ENCODE results near the gene DHRS12.

DHRS12 gene, protein sequence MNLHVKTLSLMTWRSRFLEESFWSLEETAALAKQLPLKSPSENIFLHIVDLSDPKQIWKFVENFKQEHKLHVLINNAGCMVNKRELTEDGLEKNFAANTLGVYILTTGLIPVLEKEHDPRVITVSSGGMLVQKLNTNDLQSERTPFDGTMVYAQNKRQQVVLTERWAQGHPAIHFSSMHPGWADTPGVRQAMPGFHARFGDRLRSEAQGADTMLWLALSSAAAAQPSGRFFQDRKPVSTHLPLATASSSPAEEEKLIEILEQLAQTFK

DNA sequence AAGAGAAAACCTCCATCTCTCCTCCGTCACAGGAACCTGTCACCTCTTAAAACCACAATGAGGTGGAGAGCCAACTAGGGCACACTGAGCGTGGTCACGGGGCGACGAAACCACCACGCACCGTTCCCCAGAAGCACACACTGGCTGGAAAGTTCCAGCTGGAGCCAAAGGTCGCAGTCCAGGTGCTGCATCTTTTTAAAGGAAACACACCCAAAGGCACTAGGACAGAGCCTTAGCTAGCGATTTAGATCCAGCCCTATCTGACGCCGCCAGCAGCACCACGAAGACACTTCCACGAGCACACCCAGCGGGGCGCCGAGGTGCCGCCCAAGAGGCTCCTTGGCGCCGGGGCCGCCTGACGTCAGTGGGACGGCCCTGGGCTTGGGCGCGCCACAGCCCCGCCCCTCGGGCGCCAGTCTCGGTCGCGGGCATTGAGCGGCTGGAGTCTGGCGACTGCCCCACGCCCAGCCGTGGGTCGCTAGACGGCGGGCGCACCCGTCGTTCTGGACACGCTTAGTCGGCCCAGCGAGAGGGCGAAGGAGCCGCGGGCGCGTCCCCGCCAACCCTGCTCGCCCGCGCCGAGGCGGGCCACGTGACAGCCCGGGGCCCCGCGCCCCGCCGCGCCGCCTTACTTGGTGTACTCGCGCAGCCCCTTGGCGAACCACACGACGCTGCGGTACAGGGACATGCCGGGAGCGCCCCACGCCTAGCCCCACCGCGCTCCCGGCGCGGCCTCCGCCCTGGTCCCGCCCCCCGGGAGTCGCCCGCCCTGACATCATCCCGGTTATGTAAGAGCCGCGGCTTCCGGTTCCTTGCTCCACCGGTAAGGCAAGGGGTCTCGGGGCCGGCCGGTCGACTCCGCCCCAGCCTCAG lies at the start of gene DHRS12:
Gene DHRS12, minus strand, starts transcription at position 742 of the 873 bp plus-strand sequence. CDS start 4,504 bp downstream, outside the sequence.
- peak within 1 kb of the TSS; percentile 86 for H3K27ac ChIP-seq (ENCODE audit: low read depth, low read length)
- H3K4me1 ChIP-seq (ENCODE audit: control insufficient read depth, insufficient read depth, low read length): peaks cover 33% of the 10 kb centered on the region

DNA sequence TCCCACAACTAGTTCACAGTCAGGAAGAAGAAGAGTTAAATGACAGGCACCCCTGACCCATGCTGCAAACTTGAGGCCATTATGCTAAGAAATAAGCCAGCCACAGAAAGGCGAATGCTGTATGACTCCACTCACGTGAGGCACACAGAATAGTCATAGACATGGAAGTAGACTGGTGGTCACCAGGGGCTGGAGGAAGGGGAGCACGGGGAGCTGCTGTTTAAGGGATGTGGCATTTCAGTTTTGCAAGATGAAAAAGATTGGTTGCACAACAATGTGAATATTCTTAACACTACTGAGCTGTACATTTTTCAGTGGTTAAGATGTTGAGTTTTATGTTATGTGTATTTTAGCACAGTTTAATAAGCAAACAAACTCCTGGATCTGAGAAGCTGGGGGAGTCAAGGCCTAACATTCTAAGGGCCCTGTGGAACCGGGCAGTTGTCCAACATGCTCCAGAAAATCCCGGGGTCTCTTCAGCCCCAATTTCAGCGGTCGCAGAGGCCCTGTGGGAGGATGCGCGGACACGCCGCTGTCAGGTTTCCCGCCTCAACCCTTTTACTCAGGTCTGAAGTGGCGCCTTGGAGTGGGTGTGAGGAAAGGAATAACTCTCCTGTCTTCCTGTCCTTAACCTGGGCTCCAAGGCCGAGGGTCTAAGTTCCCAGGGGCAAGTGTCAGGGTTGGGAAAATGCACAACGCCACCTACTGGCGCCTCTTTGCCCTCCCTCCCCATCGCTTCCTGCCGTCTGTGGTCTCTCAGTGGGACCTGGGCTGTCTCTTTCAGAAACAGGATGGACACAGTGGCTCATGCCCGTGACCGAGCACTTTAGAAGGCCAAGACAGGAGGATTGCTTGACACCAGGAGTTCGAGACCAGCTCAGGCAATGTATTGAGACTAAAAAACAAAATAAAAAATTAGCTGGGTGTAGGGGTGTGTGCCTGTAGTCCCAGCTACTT lies 45.5 kb upstream of the DHRS12 start:
- Histone ChIP-seq H3K27me3 (ENCODE audit: control insufficient read depth, insufficient read depth, low read length) (no peaks in the 10 kb centered on the region; the same call in 1 of the 2 replicates), H3K4me3 (ENCODE audit: low read depth, low read length) (no peak overlapping the region), H3K36me3 (ENCODE audit: control insufficient read depth, insufficient read depth, low read length) (no peaks in the 10 kb centered on the region), H3K4me1 (ENCODE audit: control insufficient read depth, insufficient read depth, low read length) (no peaks in the 10 kb centered on the region), H3K9ac (ENCODE audit: low read depth, low read length) (no peak overlapping the region), H3K27ac (ENCODE audit: low read depth, low read length) (no peak overlapping the region), H3K9me3 (ENCODE audit: control insufficient read depth, insufficient read depth, low read length) (peaks cover 9% of the 10 kb centered on the region; the same call in 1 of the 2 replicates)

More for the DNA sequence above, at the start of gene DHRS12:
- H3K9ac ChIP-seq (ENCODE audit: low read depth, low read length): peak within 1 kb of the TSS; percentile 95
- H3K36me3 ChIP-seq (ENCODE audit: control insufficient read depth, insufficient read depth, low read length): no peaks in the 10 kb centered on the region
- H3K9me3 ChIP-seq (ENCODE audit: control insufficient read depth, insufficient read depth, low read length): no peaks in the 10 kb centered on the region
- H3K4me3 ChIP-seq (ENCODE audit: low read depth, low read length): peak within 1 kb of the TSS; percentile 79
- no peaks in the 10 kb centered on the region for H3K27me3 ChIP-seq (ENCODE audit: control insufficient read depth, insufficient read depth, low read length)

DNA sequence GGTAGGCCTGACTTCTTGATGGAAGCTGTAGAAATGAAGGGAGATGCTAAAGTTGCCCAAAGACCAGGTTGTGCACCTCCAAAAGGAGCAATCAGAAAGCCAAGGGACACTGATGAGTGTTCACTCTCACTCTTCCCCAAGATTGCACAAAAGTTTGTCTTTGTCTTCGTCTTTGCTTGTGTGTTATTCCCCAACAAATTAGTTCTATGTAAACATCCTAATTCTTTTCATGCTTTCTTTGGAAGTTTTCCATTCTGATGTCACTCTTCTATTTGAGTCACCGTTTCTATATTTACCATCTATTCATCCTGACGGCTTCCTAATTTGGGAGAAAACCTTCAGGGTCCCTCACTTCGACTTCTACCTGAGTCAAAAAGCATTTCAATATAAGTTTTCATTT lies 44.7 kb upstream of the DHRS12 start:
- H3K27me3 ChIP-seq (ENCODE audit: control insufficient read depth, insufficient read depth, low read length): no peaks in the 10 kb centered on the region
- H3K27ac ChIP-seq (ENCODE audit: low read depth, low read length): no peak overlapping the region
- no peak overlapping the region for H3K4me3 ChIP-seq (ENCODE audit: low read depth, low read length)
- H3K4me1 ChIP-seq (ENCODE audit: control insufficient read depth, insufficient read depth, low read length): no peaks in the 10 kb centered on the region
- peaks cover 9% of the 10 kb centered on the region; the same call in 1 of the 2 replicates for H3K9me3 ChIP-seq (ENCODE audit: control insufficient read depth, insufficient read depth, low read length)
- no peaks in the 10 kb centered on the region for H3K36me3 ChIP-seq (ENCODE audit: control insufficient read depth, insufficient read depth, low read length)
- H3K9ac ChIP-seq (ENCODE audit: low read depth, low read length): no peak overlapping the region

DNA sequence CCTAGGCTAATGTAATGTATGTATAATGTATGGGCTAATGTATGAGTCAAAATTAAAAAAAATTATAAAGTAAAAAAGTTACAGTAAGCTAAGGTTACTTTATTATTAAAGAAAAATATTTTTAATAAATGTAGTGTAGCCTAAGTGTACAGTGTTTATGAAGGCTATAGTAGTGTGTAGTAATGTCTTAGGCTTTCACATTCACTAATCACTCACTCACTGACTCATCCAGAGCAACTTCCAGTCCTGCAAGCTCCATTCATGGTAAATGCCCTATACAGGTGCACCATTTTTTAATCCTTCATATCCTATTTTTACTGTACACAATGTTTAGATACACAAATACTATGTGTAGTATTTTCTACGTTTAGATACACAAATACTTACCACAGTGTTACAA lies 42.8 kb upstream of the DHRS12 start:
- H3K9ac ChIP-seq (ENCODE audit: low read depth, low read length): no peak overlapping the region
- no peak overlapping the region for H3K4me3 ChIP-seq (ENCODE audit: low read depth, low read length)
- no peak overlapping the region for H3K27ac ChIP-seq (ENCODE audit: low read depth, low read length)
- no peaks in the 10 kb centered on the region for H3K36me3 ChIP-seq (ENCODE audit: control insufficient read depth, insufficient read depth, low read length)
- H3K27me3 ChIP-seq (ENCODE audit: control insufficient read depth, insufficient read depth, low read length): no peaks in the 10 kb centered on the region
- H3K9me3 ChIP-seq (ENCODE audit: control insufficient read depth, insufficient read depth, low read length): peaks cover 9% of the 10 kb centered on the region; the same call in 1 of the 2 replicates
- no peaks in the 10 kb centered on the region for H3K4me1 ChIP-seq (ENCODE audit: control insufficient read depth, insufficient read depth, low read length)

DNA sequence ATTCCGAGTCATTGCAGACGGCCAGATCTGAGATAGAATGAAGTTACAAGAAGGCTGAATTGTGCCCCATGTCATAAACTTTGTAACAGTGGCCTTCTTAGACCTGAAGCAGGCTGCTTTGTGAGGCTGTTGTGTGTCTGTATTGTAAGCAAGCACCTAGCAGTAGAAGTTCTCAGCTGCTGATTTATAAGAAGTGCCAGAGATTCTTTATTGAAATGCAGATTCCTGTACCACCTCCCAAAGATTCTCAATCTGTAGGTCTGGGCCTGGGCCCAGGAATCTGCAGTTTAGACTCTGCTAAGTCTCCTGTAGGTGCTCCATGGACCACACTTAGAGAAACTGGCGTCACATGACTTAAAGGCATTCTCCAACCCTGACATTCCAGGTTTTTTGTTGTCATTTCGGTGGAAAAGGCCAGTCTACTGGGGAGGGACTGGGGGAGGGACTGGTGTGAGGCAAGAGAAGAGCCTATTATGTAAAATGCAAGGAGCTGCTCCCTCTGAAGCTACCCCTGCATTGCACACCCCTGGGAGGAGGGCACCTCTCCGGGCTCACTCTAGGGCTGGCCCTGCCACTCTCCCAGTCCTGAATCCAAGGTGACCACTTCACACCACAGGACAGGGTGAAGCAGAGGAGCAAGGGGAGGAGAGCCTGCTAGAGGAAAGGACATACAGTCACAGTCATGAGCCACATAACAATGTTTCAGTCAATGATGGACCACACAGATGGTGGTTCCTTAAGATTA lies 41.8 kb upstream of the DHRS12 start:
- no peak overlapping the region for H3K9ac ChIP-seq (ENCODE audit: low read depth, low read length)

DNA sequence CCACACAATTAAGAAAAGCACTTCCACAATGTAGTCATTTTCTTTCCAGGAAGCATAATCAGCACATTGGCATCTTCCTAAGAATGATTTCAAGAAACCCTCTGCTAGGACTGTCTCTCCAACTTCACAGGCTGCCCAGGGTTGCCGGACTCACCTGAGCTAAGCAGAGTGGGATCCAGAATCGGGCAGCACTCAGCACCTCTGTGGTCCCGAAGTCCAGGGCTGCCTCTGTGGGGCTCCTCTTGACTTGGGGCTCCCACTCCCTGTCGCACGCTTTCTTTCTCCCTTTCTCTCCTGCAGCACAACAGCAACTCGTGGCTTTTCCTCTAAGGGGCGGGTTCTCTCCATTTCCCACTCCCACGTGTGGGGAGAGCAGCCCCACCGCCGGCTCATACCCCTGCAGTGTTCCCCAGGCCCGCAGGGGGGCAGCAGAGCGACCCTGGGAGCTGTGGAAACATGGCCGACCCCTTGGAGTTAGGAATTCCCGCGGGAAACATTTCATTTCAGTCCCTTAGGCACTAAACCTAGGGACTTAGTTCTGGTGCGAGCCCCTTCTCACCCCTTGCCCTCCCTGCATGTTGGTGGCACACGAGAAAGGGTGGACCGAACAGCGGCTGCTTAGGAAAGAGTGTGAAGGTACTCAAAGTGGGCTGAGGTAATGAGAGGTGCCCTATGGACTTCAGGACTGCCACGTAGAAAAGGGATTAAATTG lies 41.1 kb upstream of the DHRS12 start, which contains the start of gene TMEM272:
Gene TMEM272, minus strand, starts transcription at position 316 of the 712 bp plus-strand sequence. CDS start 6,647 bp downstream, outside the sequence.
- no peak within 1 kb of the TSS for H3K4me3 ChIP-seq (ENCODE audit: low read depth, low read length)
- no peaks in the 10 kb centered on the region for H3K27me3 ChIP-seq (ENCODE audit: control insufficient read depth, insufficient read depth, low read length)
- no peak within 1 kb of the TSS for H3K9ac ChIP-seq (ENCODE audit: low read depth, low read length)
- H3K36me3 ChIP-seq (ENCODE audit: control insufficient read depth, insufficient read depth, low read length): no peaks in the 10 kb centered on the region
- H3K4me1 ChIP-seq (ENCODE audit: control insufficient read depth, insufficient read depth, low read length): no peaks in the 10 kb centered on the region
- H3K27ac ChIP-seq (ENCODE audit: low read depth, low read length): no peak within 1 kb of the TSS
- peaks cover 9% of the 10 kb centered on the region; the same call in 1 of the 2 replicates for H3K9me3 ChIP-seq (ENCODE audit: control insufficient read depth, insufficient read depth, low read length)

More for the DNA sequence above, 41.8 kb upstream of the DHRS12 start:
- H3K36me3 ChIP-seq (ENCODE audit: control insufficient read depth, insufficient read depth, low read length): no peaks in the 10 kb centered on the region
- no peak overlapping the region for H3K27ac ChIP-seq (ENCODE audit: low read depth, low read length)
- H3K27me3 ChIP-seq (ENCODE audit: control insufficient read depth, insufficient read depth, low read length): no peaks in the 10 kb centered on the region
- H3K4me1 ChIP-seq (ENCODE audit: control insufficient read depth, insufficient read depth, low read length): no peaks in the 10 kb centered on the region
- H3K4me3 ChIP-seq (ENCODE audit: low read depth, low read length): no peak overlapping the region
- peaks cover 9% of the 10 kb centered on the region; the same call in 1 of the 2 replicates for H3K9me3 ChIP-seq (ENCODE audit: control insufficient read depth, insufficient read depth, low read length)

DNA sequence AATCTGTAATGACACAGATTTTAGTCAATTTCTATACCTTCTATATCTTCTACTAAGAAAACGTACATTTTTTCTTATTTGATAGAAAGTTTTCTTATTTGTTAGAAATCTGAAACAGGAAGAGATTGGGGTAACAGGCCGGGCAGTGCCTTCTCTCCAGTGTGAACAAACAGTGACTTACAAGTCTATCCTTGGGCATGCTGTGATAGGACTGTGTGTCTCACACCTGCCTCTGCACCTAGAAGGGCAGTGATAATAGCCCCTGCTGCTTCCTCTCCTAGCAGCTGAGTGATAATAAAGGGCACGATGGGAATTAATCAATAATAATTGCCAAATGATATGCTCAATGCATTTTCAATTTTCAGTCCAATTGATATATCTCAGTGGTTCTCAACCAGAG lies 39.6 kb upstream of the DHRS12 start:
- H3K9me3 ChIP-seq (ENCODE audit: control insufficient read depth, insufficient read depth, low read length): peaks cover 9% of the 10 kb centered on the region; the same call in 1 of the 2 replicates
- H3K27ac ChIP-seq (ENCODE audit: low read depth, low read length): no peak overlapping the region
- no peaks in the 10 kb centered on the region for H3K4me1 ChIP-seq (ENCODE audit: control insufficient read depth, insufficient read depth, low read length)
- no peak overlapping the region for H3K9ac ChIP-seq (ENCODE audit: low read depth, low read length)
- H3K27me3 ChIP-seq (ENCODE audit: control insufficient read depth, insufficient read depth, low read length): no peaks in the 10 kb centered on the region
- H3K36me3 ChIP-seq (ENCODE audit: control insufficient read depth, insufficient read depth, low read length): no peaks in the 10 kb centered on the region
- H3K4me3 ChIP-seq (ENCODE audit: low read depth, low read length): no peak overlapping the region

DNA sequence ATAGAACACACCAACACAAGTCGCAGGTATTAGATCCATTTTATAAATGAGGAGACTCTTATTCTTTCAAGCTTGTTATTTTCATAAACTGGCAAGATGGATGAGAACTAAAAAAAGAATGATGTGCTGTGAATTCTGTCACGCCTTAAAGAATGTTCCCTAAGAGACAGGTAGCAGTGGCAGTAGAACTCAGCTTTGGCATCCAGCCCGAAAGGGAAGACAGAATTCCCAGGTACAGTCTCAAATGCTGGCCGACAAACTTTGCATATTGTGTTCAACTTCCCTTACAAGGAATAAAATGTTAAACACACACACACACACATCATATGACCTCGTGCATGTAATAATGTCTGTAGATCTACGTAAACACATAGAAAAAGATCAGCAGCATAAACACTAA lies 37.8 kb upstream of the DHRS12 start:
- Histone ChIP-seq H3K27ac (ENCODE audit: low read depth, low read length) (no peak overlapping the region), H3K9me3 (ENCODE audit: control insufficient read depth, insufficient read depth, low read length) (peaks cover 2% of the 10 kb centered on the region; the same call in 1 of the 2 replicates), H3K4me3 (ENCODE audit: low read depth, low read length) (no peak overlapping the region), H3K4me1 (ENCODE audit: control insufficient read depth, insufficient read depth, low read length) (no peaks in the 10 kb centered on the region), H3K9ac (ENCODE audit: low read depth, low read length) (no peak overlapping the region), H3K36me3 (ENCODE audit: control insufficient read depth, insufficient read depth, low read length) (no peaks in the 10 kb centered on the region), H3K27me3 (ENCODE audit: control insufficient read depth, insufficient read depth, low read length) (no peaks in the 10 kb centered on the region)

DNA sequence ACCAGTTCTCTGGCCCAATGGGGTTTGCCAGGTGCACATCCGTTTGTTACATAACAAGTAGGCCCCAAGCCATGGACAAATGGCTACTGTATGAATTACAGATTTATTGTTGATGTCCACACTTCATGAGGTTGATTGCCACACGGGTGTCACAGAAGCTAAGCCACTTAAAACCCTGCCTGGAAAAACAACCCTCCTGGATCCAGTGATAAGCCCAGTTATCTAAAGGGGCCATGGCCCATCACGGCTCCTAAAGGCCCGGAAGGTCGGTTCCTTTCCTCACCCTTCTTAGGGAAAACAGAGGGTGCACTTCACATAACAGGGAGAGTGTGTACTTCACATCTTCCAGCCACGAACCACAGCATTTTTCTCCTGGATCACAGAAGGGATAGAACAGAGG lies 37.0 kb upstream of the DHRS12 start:
- Histone ChIP-seq H3K4me3 (ENCODE audit: low read depth, low read length) (no peak overlapping the region), H3K36me3 (ENCODE audit: control insufficient read depth, insufficient read depth, low read length) (no peaks in the 10 kb centered on the region), H3K9ac (ENCODE audit: low read depth, low read length) (no peak overlapping the region), H3K27ac (ENCODE audit: low read depth, low read length) (no peak overlapping the region), H3K9me3 (ENCODE audit: control insufficient read depth, insufficient read depth, low read length) (no peaks in the 10 kb centered on the region), H3K4me1 (ENCODE audit: control insufficient read depth, insufficient read depth, low read length) (no peaks in the 10 kb centered on the region), H3K27me3 (ENCODE audit: control insufficient read depth, insufficient read depth, low read length) (no peaks in the 10 kb centered on the region)
